A673 (cell line): ENCODE results near the gene SYT14.

ENCODE experiments used
- CTCF ChIP-seq: fragments of 300-800, 200-600 bp; sonication (generic); conservative IDR thresholded peaks from 2 replicates; pipeline ENCODE4 v1.5.1; 2017; ENCODE audit warnings: low read depth, mild to moderate bottlenecking, antibody characterized with exemption, low read length, moderate library complexity, mixed read lengths
- EZH2 ChIP-seq: fragments of 200-600 bp; sonication (generic); IDR thresholded peaks from 2 replicates; pipeline ENCODE4 v1.6.1; 2017; ENCODE audit warnings: borderline replicate concordance, low read depth, mild to moderate bottlenecking, mixed read lengths, antibody characterized with exemption, low read length; ENCODE audit not compliant: poor library complexity, severe bottlenecking

DNA sequence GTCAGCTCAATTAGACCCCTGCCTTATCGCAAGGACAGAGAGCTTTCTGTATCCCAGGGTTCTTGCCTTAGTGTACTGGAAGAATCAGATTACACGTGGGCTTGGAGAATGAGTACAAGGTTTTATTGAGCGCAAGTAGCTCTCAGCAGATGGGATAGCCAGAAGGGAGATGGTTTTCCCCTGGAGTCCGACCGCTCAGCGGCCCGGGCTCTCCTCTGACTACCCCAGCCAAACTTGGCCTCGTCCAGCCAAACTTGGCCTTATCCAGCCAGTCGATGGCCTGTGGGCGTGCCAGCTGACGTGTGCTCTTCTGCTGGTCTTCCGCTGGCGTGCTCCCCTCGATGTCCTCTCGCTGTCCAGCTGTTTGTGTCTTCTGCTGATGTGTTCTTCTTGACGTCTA, 136.9 kb downstream of the SYT14 start:
- TF ChIP-seq CTCF = no peak
- TF ChIP-seq EZH2 = no peak
